ENCODE data around the gene SYNDIG1.
"Not testable (repeated sequence)": the region's sequence is repeated elsewhere in the genome, so short reads cannot be mapped to it uniquely, and the experiment has no call there.

The SYNDIG1 gene

DNA sequence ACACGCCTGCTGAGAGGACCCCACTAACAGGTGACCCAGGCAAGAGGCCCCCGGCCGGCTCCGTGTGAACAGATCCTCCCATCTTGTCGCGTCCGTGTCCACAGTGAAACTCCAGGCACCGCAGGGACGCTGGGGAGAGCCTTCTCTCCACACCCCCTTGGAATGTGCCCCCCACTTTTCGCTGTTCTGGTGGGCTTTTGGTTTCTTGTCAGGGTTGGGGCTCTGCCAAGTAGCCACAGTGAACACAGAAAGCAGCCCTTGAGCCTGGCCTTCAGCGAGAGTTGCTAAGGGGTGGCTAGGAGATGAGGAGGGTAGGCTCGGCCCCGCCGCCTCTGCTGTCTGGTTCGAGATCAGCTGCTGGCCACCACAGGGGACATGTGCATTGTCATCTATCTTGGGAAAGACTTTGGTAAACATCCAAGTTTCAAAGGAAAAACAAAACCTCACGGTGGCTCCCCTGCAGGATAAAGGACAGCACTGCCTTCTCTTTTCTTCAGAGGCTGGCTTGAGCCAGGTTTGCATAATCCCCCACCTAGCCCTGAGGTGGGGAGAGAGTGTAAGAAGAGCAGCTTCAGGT, 22.7 kb downstream of the SYNDIG1 start:
- DNase-seq (ENCODE audit: low read depth in 2 of 2) = no peak

GRCh38 chr20:24492698-24493097, 23.3 kb downstream of the SYNDIG1 start:
- no peak for DNase-seq (ENCODE audit: low read depth in 2 of 2)

DNA sequence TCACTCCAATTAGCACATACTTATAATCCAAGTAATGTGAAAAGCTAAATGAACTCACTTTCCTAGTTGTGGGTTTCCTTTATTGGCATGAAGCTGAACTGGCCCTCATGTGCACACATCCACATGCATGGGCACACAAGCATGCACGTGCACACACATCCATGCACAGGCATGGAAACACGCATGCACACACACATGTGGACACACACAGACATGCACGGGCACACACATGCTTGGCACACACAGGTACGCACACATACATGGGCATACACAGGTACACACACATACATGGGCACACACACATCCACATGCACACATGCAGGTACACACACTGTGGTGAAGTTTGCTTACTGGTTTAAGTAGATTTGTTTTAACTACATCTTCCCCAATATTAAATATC, 23.8 kb downstream of the SYNDIG1 start:
- no peak for DNase-seq (ENCODE audit: low read depth in 2 of 2)

GRCh38 chr20:24493661-24494459, 24.4 kb downstream of the SYNDIG1 start:
- DNase-seq (ENCODE audit: low read depth in 2 of 2) = no peak

DNA sequence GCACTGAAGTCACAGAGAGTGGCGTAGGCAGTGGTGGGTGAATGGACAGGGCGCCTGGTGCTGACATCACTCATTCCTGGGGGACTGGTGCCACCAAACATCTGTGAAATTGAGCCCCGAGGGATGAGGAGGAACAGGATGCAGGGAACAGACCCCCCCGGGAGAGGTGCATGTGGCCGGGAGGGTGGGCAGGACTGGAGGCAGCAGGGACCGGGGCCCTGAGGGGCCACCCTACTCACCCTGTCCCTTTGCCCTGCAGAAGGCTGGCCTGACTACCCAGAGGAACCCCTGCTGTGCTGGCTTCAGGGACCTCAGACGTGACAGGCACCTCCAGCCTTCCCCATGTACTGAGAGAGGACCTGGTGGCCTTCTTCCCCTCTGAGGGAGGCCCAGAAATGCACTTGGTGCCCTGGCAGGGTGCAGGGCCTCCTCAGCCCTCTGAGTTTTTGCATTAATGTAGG, 25.1 kb downstream of the SYNDIG1 start:
- DNase-seq (ENCODE audit: low read depth in 2 of 2) = no peak

DNA sequence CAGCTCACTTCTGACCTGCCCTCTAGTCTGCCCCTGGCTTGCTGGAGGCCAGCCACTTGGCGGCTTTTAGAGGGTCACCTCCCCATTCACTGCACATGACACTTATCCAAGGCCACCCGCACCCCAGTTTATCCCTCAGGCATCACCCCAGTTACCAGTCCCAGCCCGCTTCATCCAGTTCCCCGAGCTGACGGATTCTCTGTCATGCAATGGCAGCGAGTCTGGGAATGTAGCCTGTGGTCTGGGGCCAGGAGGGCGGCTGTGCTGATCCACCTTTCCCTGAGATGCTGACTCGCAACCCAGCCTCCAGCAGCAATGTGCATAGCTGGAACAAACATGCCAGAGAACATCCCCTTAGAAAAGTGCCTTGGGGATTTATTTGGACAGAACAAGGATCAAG, 25.8 kb downstream of the SYNDIG1 start:
- no peak for DNase-seq (ENCODE audit: low read depth in 2 of 2)

DNA sequence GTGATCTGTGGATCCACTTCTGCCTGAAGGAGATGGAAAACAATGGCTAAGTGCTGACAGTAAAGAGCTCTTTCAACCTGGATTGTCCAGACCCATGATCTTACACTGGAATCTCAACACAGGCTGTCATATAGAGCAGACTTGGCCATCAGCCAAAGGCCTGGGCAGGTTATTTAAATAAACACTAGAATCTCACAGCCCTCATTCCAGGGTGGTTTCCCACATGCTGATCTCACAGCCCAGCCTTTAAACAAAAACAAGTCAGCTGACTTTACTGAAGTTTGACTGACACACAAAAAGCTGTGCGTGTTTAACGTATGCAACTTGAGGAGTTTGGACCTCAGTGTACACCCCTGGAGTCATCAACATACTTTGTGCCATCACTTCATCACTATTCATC, 28.4 kb downstream of the SYNDIG1 start:
- no peak for DNase-seq (ENCODE audit: low read depth in 2 of 2)

- no peak for DNase-seq (ENCODE audit: low read depth in 2 of 2)
Observed at GRCh38 chr20:24498641-24499040, 29.2 kb downstream of the SYNDIG1 start.

DNA sequence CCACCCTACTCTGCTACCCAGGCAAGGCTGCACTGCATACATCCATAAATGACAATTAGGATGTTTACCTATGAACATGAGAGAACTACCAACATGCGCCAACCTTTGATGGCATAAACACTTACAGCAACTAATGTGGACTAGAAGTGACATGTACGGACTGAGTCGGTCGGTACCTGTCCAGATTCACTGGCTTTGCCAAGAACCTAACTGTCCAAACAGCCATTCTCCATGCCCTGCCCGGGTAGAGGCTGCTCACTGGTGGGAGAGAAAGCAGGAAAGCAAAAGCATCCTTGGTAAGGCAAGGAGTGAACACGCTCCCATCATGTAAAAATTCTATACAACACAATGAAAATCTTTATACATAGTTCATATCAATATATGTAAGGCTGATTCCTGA, 30.0 kb downstream of the SYNDIG1 start:
- no peak for DNase-seq (ENCODE audit: low read depth in 2 of 2)

- DNase-seq (ENCODE audit: low read depth in 2 of 2) = no peak
Observed at GRCh38 chr20:24501764-24502556, 32.5 kb downstream of the SYNDIG1 start.

GRCh38 chr20:24502661-24503060, 33.2 kb downstream of the SYNDIG1 start:
- no peak for DNase-seq (ENCODE audit: low read depth in 2 of 2)

DNA sequence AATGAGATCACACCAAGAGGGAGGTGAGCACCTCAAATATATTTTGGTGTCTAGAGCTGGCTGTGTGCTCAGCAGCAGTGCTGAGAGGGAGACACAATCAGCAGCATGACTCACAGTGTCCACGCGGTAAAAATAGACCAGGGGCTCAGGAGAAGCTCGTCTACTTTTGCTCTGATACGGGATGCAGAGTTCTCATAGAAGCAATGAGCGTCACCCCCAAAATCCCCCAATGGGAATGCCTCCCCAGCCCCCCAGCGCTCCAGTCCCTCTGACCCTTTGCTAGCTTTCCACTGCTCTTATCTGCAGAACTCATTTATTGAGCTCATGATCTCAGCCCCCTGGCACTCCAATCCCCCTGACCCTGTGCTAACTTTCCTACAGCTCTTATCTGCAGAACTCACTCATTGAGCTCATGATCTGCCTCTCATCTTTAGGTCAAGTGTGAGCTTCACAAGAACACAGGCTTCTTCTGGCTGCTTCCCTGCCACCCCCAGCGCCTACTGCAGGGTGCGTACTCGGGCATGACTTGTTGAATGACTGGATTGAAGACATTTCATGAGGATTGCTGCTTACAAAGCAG, 34.0 kb downstream of the SYNDIG1 start:
- no peak for DNase-seq (ENCODE audit: low read depth in 2 of 2)

DNA sequence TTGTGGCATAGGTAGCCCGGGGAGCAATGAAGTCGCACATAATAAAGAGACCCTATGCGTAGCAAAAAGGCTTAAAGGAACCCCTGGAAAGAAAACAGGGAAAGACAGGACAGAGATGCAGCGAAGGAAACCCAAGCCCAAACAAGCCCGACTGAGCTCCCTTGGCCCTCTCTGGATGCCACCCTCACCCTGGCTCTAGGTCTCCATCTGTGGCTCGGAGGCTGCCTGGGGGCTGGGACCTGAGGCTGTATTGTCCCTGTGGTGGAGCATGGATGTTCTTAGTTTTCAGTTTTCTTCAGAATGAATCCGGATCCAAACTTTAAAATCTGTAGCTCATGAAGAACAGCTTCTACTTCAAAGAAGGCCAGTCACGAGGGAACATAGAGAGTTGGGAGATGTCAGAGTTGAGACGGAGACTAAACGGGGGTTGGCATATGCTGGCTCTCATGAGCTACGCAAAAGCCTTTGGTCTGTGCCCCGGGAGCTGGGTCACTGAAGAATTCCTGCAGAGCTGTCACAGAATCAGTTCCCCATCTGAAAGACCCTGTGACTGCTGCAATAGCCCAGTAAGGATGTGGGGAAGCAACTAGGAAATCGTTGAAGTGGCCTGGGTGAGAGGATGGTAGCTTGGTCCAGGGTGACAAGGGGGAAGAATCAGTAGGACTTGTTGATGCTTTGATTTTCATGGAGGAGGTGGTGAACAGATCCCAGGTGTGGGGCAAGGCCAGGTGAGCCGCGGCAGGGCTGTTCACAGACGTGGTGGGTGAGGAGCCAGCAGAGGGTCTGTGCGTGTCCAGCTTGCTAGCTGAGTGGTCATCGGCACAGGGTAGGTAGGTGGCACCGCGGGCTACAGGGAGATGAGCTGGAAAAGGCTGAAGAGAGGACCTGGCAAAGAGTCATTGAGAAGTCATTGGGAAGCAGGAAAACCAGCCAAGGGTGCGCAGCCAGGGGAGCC, 35.2 kb downstream of the SYNDIG1 start:
- DNase-seq (ENCODE audit: low read depth in 2 of 2) = no peak

DNA sequence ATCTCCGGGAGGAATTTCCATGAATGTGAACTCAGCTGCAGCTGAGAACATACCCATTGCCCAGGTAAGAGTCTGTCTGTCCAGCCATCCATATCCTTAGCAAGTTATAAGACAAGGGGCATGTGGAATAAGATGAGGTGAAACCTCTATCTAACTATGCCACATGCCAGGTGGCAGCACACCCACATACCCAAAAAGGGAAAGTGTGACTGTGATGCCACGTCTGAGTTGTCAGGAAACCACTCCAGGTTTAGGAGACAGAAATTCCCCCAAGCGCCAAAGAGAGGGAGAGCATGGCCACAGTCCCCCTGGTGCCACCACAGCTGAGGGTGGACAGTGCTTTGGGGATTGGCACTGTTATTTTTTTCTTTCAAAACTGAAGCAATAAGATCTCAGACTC, 36.7 kb downstream of the SYNDIG1 start:
- no peak for DNase-seq (ENCODE audit: low read depth in 2 of 2)

- no peak for DNase-seq (ENCODE audit: low read depth in 2 of 2)
Observed at GRCh38 chr20:24506696-24507095, 37.3 kb downstream of the SYNDIG1 start.

DNA sequence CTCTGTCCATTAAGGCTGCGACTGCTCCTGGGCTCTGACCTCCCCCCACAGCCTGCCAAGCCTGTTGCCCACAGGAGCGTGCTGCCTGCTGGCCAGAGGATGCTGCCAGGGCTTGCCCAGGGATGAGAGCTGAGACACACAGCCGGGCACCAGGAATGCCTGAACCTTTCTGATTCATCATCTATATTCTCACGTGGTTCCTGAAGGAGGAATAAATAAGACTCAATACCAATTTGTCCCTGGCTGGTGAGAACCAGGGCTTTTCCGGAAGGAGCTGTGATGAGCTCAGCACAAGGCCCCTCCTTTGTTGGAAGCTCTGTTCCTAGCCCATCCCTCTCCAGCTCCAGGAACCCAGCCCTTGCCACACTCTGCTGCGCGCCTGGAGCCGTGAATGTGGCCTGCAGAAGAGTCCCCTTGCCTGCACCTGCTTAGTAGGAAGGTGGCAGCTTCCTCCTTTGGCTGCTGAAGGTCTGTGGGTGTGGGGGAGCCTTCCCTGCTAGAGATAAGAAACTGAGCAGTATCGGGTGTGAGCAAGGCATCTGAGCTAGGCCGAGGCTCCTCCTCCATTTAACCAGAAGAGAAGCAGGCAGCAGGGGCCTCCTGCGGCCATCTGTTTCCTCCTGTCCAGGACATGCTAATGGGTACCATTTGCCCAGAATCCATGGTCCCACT, 37.9 kb downstream of the SYNDIG1 start:
- DNase-seq (ENCODE audit: low read depth in 2 of 2) = no peak

DNA sequence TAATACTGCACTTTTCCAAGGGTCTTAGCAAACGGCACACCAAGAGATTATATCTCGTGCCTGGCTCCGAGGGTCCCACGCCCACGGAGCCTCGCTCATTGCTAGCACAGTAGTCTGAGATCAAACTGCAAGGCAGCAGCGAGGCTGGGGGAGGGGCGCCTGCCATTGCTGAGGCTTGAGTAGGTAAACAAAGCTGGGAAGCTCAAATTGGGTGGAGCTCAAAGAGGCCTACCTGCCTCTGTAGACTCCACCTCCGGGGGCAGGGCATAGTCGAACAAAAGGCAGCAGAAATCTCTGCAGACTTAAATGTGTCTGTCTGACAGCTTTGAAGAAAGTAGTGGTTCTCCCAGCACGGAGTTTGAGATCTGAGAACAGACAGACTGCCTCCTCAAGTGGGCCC, 43.0 kb downstream of the SYNDIG1 start:
- DNase-seq (ENCODE audit: low read depth in 2 of 2) = not testable (repeated sequence)

GRCh38 chr20:24518515-24518914, 49.1 kb downstream of the SYNDIG1 start:
- no peak for DNase-seq (ENCODE audit: low read depth in 2 of 2)

DNA sequence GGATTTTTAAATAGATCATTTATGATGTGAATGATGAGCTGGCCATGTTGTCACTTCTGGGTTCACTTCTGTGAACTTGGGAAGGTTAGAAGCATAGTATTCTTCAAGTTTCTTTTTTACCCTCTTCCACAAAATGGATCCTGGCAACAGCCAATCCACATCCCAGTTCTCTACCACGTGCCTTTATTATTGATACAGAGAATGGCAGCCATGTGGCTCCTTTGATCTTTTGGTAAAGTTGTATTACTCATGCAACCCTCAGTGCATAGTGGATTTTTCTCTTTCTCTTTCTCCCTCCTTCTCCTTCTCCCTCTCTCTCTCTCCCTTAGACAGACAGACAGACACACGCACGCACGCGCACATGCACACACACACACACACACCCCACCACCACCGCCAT, 50.0 kb downstream of the SYNDIG1 start:
- DNase-seq (ENCODE audit: low read depth in 2 of 2) = no peak

DNA sequence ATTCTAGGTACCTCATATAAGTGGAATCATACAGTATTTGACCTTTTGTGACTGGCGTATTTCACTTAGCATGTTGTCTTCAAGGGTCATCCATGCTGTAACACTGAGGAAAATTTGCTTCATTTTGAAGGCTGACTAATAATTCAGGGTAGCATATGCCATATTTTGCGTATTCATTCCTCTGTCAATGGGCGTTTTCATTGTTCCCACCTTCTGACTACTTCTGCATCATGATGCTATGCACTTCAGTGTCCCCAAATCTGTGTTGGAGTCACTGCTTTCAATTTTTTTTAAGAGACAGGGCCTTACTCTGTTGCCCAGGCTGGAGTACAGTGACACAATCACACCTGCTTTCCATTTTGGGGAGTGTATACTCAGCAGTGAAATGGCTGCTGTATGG, 51.6 kb downstream of the SYNDIG1 start:
- no peak for DNase-seq (ENCODE audit: low read depth in 2 of 2)
